OCI-LY7 (cell line): ENCODE data around the gene FAM135A.
"Not testable (repeated sequence)": the region's sequence is repeated elsewhere in the genome, so short reads cannot be mapped to it uniquely, and the experiment has no call there.

Experiments used
- CTCF ChIP-seq: fragments of 200-600 bp; sonication (generic); conservative IDR thresholded peaks from 2 replicates; pipeline ENCODE4 v1.5.1; 2014; ENCODE audit warnings: mild to moderate bottlenecking, antibody characterized with exemption, low read length, moderate library complexity, mixed read lengths
- EZH2phosphoT487 ChIP-seq: fragments of 200-600 bp; sonication (generic); IDR thresholded peaks from 2 replicates; pipeline ENCODE4 v1.6.1; 2018; ENCODE audit warnings: low read depth, borderline replicate concordance, mild to moderate bottlenecking, mixed run types, antibody characterized with exemption, low read length, moderate library complexity, mixed read lengths

DNA sequence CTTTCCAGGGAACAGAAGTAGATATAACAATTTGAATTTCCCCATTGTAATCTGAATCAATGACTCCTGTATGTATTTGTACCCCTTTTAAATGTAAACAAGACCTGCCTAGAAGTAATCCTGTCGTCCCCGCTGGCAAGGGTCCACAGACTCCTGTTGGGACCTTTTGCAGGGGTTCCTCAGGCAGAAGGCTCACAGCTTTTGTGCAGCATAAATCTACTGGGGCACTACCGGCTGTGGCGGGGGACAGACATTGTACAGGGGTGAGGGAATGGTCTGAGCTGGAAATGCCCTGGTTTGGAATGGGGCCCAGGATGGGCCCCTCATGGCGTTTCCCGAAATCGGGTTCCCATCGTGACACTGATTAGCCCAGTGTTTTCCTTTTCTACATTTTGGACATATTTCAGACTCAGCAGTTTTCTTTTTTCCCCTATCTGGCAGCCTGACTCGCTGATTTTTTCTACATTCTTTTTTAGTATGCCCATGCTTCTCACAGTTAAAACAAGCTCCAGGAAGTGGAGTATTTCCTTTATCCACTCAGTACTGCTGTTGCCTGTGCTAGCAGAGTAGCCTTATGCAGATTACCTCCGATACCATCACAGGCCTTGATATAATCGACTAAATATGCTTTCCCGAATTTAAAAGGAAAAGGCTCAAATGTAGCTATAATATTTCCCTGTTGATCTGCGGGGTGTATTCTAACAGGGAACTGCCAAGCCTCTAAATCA, 34.2 kb downstream of the FAM135A start:
- TF ChIP-seq CTCF, EZH2phosphoT487: not testable (repeated sequence)
